ENCODE measurements around the gene RAD23A. TPM values are rescaled to one million over a fixed set of nuclear protein-coding genes. Genes with fewer than 3 reads are reported as not detected.

The RAD23A gene
- polyA plus RNA-seq, 2 of the 4 experiments (the other 2 are of a cell fraction), result 56.2 to 71.6 TPM

- DNase-seq (ENCODE audit: low read depth in 1 of 2, low spot score in 1 of 2) (peak; percentile 52 to 78), ATAC-seq (peak; percentile 72 to 77), FAIRE-seq (no peak)
- H3K4me1 ChIP-seq, result 0 out of 3 replicates have a peak, but pooled peaks cover 3% of the 10 kb centered on the region
- ChIA-PET CTCF (interaction anchor here (0.6 to 16.3 kb wide), 21 partner anchors 9 to 280 kb away, joined by 3 to 309 read pairs (median 5); no protein-coding TSS in a partner anchor), POLR2A (interaction anchor here (1.6 kb wide), 1 partner anchor 78 kb away, joined by 5 read pairs; no protein-coding TSS in a partner anchor)
- H3K4me3 ChIP-seq, result peak overlapping the region; percentile 42
- peak overlapping the region; percentile 80 for H3K4me2 ChIP-seq
- 29% methylated on average over 9 of the region's 51 CpGs for WGBS (ENCODE audit: missing lambda C conversion rate)
- TF ChIP-seq MAX (IDR thresholded peaks at IDR 0.05), result no peak
- TF ChIP-seq REST (IDR thresholded peaks at IDR 0.05), result no peak
- TF ChIP-seq HOXB13 (CRISPR knock-in tag; IDR thresholded peaks at IDR 0.05; ENCODE audit: low read depth), result 0 out of 2 replicates have a peak, but pooled peaks have one; percentile 20
- TF ChIP-seq RFX5 (IDR thresholded peaks at IDR 0.05), result no peak
- TF ChIP-seq FOSB (CRISPR knock-in tag; IDR thresholded peaks at IDR 0.05), result no peak
- peak; percentile 57 to 76 for TF ChIP-seq RAD21 (conservative IDR thresholded peaks at IDR 0.05 in 1 of 2, IDR thresholded peaks at IDR 0.05 in 1 of 2)
- TF ChIP-seq SMC3 (IDR thresholded peaks at IDR 0.05), result peak; percentile 91
- TF ChIP-seq HOXB5 (CRISPR knock-in tag; IDR thresholded peaks at IDR 0.05), result peak; percentile 81
- TF ChIP-seq ZSCAN20 (CRISPR knock-in tag; IDR thresholded peaks at IDR 0.05), result no peak
- peak; percentile 67 for TF ChIP-seq BHLHE40 (IDR thresholded peaks at IDR 0.05; ENCODE audit: low read depth, low read length)
- TF ChIP-seq NPAS2 (CRISPR knock-in tag; IDR thresholded peaks at IDR 0.05; ENCODE audit: borderline replicate concordance), result 0 out of 2 replicates have a peak, but pooled peaks have one; percentile 18
- peak; percentile 83 for TF ChIP-seq CTCF (IDR thresholded peaks at IDR 0.05)
- no peak for TF ChIP-seq KDM1A (IDR thresholded peaks at IDR 0.05; ENCODE audit: low read depth)
- TF ChIP-seq CBX2 (IDR thresholded peaks at IDR 0.05; ENCODE audit: borderline replicate concordance, low read depth), result no peak
- TF ChIP-seq MYC (IDR thresholded peaks at IDR 0.05; ENCODE audit: borderline replicate concordance, low read length), result peak; percentile 44; the same call in 1 of the 2 replicates
- TF ChIP-seq NR3C1 (IDR thresholded peaks at IDR 0.05), result no peak
- H3K9me3 ChIP-seq, result no peaks in the 10 kb centered on the region
- peak overlapping the region; percentile 58 to 84 for H3K27ac ChIP-seq
These were observed 38.0 kb downstream of the RAD23A start for GRCh38 chr19:12983542-12984142.

- ATAC-seq (no peak), DNase-seq (ENCODE audit: low read depth in 1 of 2, low spot score in 1 of 2) (no peak), FAIRE-seq (no peak)
- TF ChIP-seq RFX5 (IDR thresholded peaks at IDR 0.05) (no peak), CHD4 (IDR thresholded peaks at IDR 0.05; ENCODE audit: borderline replicate concordance) (no peak), HES2 (IDR thresholded peaks at IDR 0.05) (no peak), NFE2L2 (conservative IDR thresholded peaks at IDR 0.05; ENCODE audit: low read length) (no peak)
- TF ChIP-seq, protein P1, sequence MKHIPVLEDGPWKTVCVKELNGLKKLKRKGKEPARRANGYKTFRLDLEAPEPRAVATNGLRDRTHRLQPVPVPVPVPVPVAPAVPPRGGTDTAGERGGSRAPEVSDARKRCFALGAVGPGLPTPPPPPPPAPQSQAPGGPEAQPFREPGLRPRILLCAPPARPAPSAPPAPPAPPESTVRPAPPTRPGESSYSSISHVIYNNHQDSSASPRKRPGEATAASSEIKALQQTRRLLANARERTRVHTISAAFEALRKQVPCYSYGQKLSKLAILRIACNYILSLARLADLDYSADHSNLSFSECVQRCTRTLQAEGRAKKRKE (CRISPR knock-in tag; IDR thresholded peaks at IDR 0.05; ENCODE audit: low read depth), result no peak
- Histone ChIP-seq H3K4me3 (no peak overlapping the region), H3K27ac (no peak overlapping the region; a peak in 1 of 6 replicates), H3K4me1 (0 out of 3 replicates have a peak, but pooled peaks cover 3% of the 10 kb centered on the region), H3K4me2 (no peak overlapping the region), H3K9me3 (no peaks in the 10 kb centered on the region)
- POLR2A ChIA-PET, result interaction anchor here (1.2 to 1.6 kb wide), 2 partner anchors 70 to 77 kb away, joined by 3 to 5 read pairs; no protein-coding TSS in a partner anchor
- CTCF ChIA-PET, result interaction anchor here (0.6 to 16.3 kb wide), 24 partner anchors 9 to 279 kb away, joined by 3 to 309 read pairs (median 4); no protein-coding TSS in a partner anchor
- 88% methylated on average over 3 of the region's 3 CpGs for WGBS (ENCODE audit: missing lambda C conversion rate)
These were observed 38.5 kb downstream of the RAD23A start for GRCh38 chr19:12984143-12984627.

All from A549 (cell line).